Measurements from ENCODE around the gene SYT14.
"Not testable (repeated sequence)": the region's sequence is repeated elsewhere in the genome, so short reads cannot be mapped to it uniquely, and the experiment has no call there.

The SYT14 gene

GRCh38 chr1:210085359-210085758 is 147.3 kb downstream of the SYT14 start:
- in situ Hi-C loops (cut with MboI; ENCODE audit: low pct_unique_long_range_greater_than_20kb, low sequenced_read_pairs): no loop called here
- DNase-seq: no peak

GRCh38 chr1:210087058-210087457 is 149.0 kb downstream of the SYT14 start:
- DNase-seq: no peak
- in situ Hi-C loops (cut with MboI; ENCODE audit: low pct_unique_long_range_greater_than_20kb, low sequenced_read_pairs): no loop called here

DNA sequence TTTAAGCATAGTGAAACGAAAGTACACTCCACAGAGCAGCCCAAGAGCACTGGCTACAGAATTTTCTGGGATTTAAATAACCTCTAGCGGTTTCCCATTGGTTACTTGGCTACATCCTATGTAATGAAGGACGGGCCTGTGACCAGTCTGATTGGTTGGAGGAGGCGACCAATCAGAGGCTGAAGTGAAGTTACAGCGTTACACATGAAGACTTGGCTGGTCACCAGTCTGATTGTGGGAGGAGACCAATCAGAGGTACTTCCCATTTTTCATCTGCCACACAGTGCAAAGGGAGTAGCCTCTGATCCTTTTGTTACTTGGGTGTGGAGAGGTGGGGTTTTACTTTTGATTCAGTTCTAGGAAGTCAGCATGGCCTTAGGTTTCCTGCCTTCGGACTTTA is 151.8 kb downstream of the SYT14 start:
- DNase-seq: peak; percentile 30
- in situ Hi-C loops (cut with MboI; ENCODE audit: low pct_unique_long_range_greater_than_20kb, low sequenced_read_pairs): no loop called here

DNA sequence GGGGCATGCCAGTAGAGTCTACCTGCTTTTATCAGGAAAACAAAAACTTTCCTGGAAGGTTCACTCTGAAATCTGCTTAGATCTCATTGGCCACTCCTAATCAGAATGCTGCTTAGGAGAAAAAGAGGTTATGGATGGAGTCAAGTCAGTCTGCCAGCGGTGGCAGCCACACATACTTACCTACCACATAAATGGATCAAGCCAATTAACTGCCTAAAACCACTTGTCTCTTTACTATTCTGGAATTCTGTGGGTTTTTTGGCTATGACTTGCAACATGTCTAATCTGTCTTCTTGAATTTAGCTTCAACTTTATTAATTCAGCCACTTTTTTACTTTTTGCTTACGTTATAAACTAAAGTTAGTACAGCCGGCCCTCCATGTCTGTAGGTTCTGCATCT is 154.3 kb downstream of the SYT14 start:
- in situ Hi-C loops (cut with MboI; ENCODE audit: low pct_unique_long_range_greater_than_20kb, low sequenced_read_pairs): no loop called here
- no peak for DNase-seq

- DNase-seq: no peak
- in situ Hi-C loops (cut with MboI; ENCODE audit: low pct_unique_long_range_greater_than_20kb, low sequenced_read_pairs): no loop called here
Observed at GRCh38 chr1:210093461-210093860, 155.4 kb downstream of the SYT14 start.

- DNase-seq: no peak
- in situ Hi-C loops (cut with MboI; ENCODE audit: low pct_unique_long_range_greater_than_20kb, low sequenced_read_pairs): no loop called here
Observed at GRCh38 chr1:210098356-210098755, 160.3 kb downstream of the SYT14 start.

DNA sequence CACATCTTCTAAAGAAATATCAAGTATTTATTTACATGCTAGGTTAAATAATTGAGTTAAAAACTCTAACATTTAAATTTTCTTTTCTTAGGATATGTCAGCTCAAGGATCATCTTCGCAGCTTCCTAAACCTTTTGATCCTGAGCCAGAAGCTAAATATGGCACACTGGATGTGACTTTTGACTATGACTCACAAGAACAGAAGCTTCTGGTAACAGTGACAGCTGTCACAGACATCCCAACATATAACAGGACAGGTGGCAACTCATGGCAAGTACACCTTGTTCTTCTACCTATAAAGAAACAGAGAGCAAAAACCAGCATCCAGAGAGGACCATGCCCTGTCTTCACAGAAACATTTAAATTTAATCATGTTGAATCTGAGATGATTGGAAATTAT is 161.9 kb downstream of the SYT14 start:
- in situ Hi-C loops (cut with MboI; ENCODE audit: low pct_unique_long_range_greater_than_20kb, low sequenced_read_pairs): no loop called here
- no peak for DNase-seq

DNA sequence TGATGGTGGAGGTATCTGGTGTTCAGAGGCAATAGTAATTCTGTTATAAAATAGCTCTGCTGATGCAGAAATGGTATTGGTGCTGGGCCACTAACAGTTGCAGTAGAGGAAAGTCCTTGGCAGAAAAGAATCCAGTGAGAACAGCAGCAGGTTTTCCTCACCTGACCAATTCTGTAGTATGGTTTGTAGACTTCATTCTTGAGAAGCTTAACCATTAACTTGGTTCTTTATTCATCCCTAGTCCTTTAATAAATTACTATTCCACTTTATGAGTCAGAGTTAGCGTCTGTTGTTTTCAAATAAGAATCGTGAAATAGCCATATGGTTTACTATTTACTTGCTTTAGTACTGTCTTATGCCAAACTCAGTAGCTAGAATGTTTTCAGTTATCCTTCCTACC is 166.1 kb downstream of the SYT14 start:
- no peak for DNase-seq
- in situ Hi-C loops (cut with MboI; ENCODE audit: low pct_unique_long_range_greater_than_20kb, low sequenced_read_pairs): no loop called here

- in situ Hi-C loops (cut with MboI; ENCODE audit: low pct_unique_long_range_greater_than_20kb, low sequenced_read_pairs); DNase-seq: not testable (repeated sequence)
Observed at GRCh38 chr1:210112906-210113305, 174.9 kb downstream of the SYT14 start.

DNA sequence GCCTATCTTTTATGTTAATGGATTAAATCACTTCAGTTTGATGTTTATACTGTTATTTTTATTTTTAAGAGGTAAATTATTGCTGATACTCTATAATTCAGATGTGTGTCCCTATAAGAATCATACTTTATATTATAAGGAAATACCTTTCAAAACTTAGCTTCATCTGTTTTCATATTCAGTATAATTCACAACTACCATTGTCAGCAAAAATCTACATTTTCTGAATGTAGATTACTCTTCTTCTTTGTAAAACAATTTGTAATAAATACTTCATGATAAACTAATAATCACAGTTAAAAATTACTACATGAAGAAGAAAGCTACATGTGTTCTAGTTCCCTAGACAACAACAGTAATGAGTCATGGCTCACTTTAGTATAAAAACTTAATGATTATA is 179.2 kb downstream of the SYT14 start:
- no peak for DNase-seq
- in situ Hi-C loops (cut with MboI; ENCODE audit: low pct_unique_long_range_greater_than_20kb, low sequenced_read_pairs): no loop called here

- in situ Hi-C loops (cut with MboI; ENCODE audit: low pct_unique_long_range_greater_than_20kb, low sequenced_read_pairs): no loop called here
- no peak for DNase-seq
Observed at GRCh38 chr1:210117681-210118170, 179.7 kb downstream of the SYT14 start.

DNA sequence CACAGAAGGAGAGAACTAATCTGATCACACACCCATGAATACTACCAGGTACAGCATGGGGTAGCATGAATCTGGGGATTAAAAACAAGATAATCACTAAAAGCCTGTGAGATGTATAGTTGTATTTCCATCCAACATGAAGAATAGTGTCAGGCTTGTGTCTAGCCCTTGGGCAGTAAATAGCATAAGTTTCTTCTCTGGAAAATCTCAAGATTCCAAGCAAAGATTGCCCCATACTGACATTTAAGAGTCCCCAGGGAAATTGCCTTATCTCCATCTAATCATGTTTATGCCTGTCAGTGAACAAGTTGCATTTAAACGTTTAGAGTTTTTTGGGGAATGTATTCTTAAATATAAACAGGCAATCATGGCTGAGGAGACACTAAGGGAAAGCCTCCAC is 185.4 kb downstream of the SYT14 start:
- in situ Hi-C loops (cut with MboI; ENCODE audit: low pct_unique_long_range_greater_than_20kb, low sequenced_read_pairs): no loop called here

GRCh38 chr1:210123924-210124589 is 186.0 kb downstream of the SYT14 start:
- in situ Hi-C loops (cut with MboI; ENCODE audit: low pct_unique_long_range_greater_than_20kb, low sequenced_read_pairs): no loop called here
- DNase-seq: no peak

More for the DNA sequence above, 185.4 kb downstream of the SYT14 start:
- DNase-seq: no peak

- no peak for DNase-seq
- in situ Hi-C loops (cut with MboI; ENCODE audit: low pct_unique_long_range_greater_than_20kb, low sequenced_read_pairs): loop anchor here (25.0 kb wide), 2 partner anchors 188 to 288 kb away; no protein-coding TSS in a partner anchor
Observed at GRCh38 chr1:210124736-210125135, 186.7 kb downstream of the SYT14 start.

DNA sequence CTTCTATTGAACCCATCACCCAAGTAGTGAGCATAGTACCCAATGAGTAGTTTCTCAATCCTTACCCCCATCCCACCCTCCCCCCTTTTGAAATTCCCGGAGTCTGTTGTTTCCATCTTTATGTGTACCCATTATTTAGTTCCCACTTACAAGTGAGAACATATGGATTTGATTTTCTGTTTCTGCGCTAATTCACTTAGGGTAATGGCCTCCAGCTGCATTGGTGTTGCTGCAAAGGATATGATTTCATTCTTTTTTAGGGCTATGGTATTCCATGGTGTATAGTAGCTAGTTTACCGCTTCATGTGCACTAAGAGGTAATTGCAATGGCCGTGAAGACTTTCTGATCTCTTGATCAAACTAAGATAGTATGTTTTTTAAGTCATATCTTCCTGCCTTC is 187.1 kb downstream of the SYT14 start:
- DNase-seq: no peak
- in situ Hi-C loops (cut with MboI; ENCODE audit: low pct_unique_long_range_greater_than_20kb, low sequenced_read_pairs): loop anchor here (25.0 kb wide), 2 partner anchors 187 to 287 kb away; no protein-coding TSS in a partner anchor

GRCh38 chr1:210129092-210129491 is 191.1 kb downstream of the SYT14 start:
- in situ Hi-C loops (cut with MboI; ENCODE audit: low pct_unique_long_range_greater_than_20kb, low sequenced_read_pairs): loop anchor here (25.0 kb wide), 2 partner anchors 183 to 283 kb away; no protein-coding TSS in a partner anchor
- DNase-seq: no peak

- no peak for DNase-seq
- in situ Hi-C loops (cut with MboI; ENCODE audit: low pct_unique_long_range_greater_than_20kb, low sequenced_read_pairs): loop anchor here (25.0 kb wide), 2 partner anchors 183 to 283 kb away; no protein-coding TSS in a partner anchor
Observed at GRCh38 chr1:210129759-210130158, 191.7 kb downstream of the SYT14 start.

DNA sequence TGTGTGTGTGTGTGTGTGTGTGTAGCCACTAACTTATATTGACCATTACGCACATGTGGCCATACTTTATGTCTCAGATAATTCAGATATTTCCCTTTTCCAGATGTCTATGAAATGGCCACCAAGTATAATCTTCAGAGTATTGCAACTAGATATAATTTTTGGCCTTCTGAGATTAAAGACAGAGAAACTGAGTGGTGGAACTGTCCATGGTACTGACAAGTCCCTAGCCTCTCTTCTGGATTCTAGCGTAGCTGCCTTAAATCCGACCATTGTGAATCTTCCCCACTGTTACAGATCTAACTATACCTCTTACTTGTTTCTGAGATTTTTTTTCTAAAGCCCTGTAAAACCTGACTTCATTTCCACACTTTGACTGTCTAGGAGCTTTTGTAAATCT is 194.6 kb downstream of the SYT14 start:
- DNase-seq: peak; percentile 15
- in situ Hi-C loops (cut with MboI; ENCODE audit: low pct_unique_long_range_greater_than_20kb, low sequenced_read_pairs): loop anchor here (25.0 kb wide), 2 partner anchors 180 to 280 kb away; no protein-coding TSS in a partner anchor

- in situ Hi-C loops (cut with MboI; ENCODE audit: low pct_unique_long_range_greater_than_20kb, low sequenced_read_pairs): loop anchor here (25.0 kb wide), 2 partner anchors 169 to 269 kb away; no protein-coding TSS in a partner anchor
- peak; percentile 49 for DNase-seq
Observed at GRCh38 chr1:210143465-210144062, 205.5 kb downstream of the SYT14 start.

- no peak for DNase-seq
Observed at GRCh38 chr1:210144736-210145135, 206.7 kb downstream of the SYT14 start.

More at GRCh38 chr1:210144736-210145135, 206.7 kb downstream of the SYT14 start:
- in situ Hi-C loops (cut with MboI; ENCODE audit: low pct_unique_long_range_greater_than_20kb, low sequenced_read_pairs): loop anchor here (25.0 kb wide), 2 partner anchors 168 to 268 kb away; no protein-coding TSS in a partner anchor
